ENCODE measurements around the gene GPR6. TPM values are rescaled to one million over a fixed set of nuclear protein-coding genes. Genes with fewer than 3 reads are reported as not detected.

The GPR6 gene
- total and polyA plus RNA-seq, 2 donors (not counting 3 experiments of a cell fraction or from before 2014, with no cell fraction given): not detected

DNA sequence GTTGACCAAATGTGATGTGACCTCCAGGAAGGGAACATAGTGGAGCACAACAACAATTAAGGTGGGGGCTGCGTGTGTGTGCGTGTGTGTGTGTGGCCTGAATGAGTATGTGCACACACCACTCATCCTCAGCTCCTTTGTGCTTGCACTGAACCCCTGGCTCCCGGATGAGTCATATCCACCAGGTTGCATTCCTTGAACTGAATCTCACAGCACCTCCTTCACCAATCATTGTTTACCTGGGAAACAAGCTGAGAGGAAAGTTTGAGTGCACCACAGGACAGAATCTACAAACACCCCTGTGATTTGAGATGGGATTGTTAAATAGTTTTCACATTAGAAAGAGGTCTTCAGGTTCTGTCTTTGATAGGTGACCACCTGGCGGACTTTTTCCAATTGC, 33.7 kb upstream of the GPR6 start:
- BruUV-seq (replicated peaks): no TSS peak
- no peak overlapping the region for H2AFZ ChIP-seq (ENCODE audit: low read depth, low read length)
- POLR2A ChIA-PET: no interaction called here
- no peak overlapping the region for H3K9ac ChIP-seq (replicated peaks; ENCODE audit: extremely low read depth, insufficient read depth, low read length)
- no peak for TF ChIP-seq JUN (IDR thresholded peaks at IDR 0.05; ENCODE audit: borderline replicate concordance, insufficient read depth, insufficient read length, low read depth)
- TF ChIP-seq MYC (IDR thresholded peaks at IDR 0.05; ENCODE audit: low read depth, low read length): no peak
- no peak for TF ChIP-seq FOS (IDR thresholded peaks at IDR 0.05; ENCODE audit: borderline replicate concordance, insufficient read depth, low read length)
- no peak for TF ChIP-seq GATA2 (IDR thresholded peaks at IDR 0.05; ENCODE audit: insufficient read depth, insufficient read length, low read depth, low read length)
- TF ChIP-seq CTCF (IDR thresholded peaks at IDR 0.05; ENCODE audit: extremely low read depth in 1 of 2, insufficient read depth in 1 of 2, low read depth in 1 of 2, low read length in 2 of 2): no peak
- no peak for TF ChIP-seq POLR2A (IDR thresholded peaks at IDR 0.05; ENCODE audit: low read depth, low read length)
- TF ChIP-seq POLR2AphosphoS5 (IDR thresholded peaks at IDR 0.05; ENCODE audit: insufficient read depth, low read depth, low read length): no peak
- TF ChIP-seq EZH2 (IDR thresholded peaks at IDR 0.05; ENCODE audit: borderline replicate concordance, low read depth, low read length, severe bottlenecking): no peak
- TF ChIP-seq MAX (IDR thresholded peaks at IDR 0.05; ENCODE audit: insufficient read depth, insufficient read length): no peak
- H4K20me1 ChIP-seq (replicated peaks; ENCODE audit: control insufficient read depth, extremely low read depth, insufficient read depth, low read length): no peaks in the 10 kb centered on the region
- H3K4me2 ChIP-seq (ENCODE audit: insufficient read depth, low read length): no peak overlapping the region
- H3K36me3 ChIP-seq (ENCODE audit: control insufficient read depth in 2 of 2, extremely low read depth in 1 of 2, insufficient read depth in 2 of 2, low read length in 2 of 2): no peaks in the 10 kb centered on the region
- dilution Hi-C loops (cut with MboI; ENCODE audit: extremely low pct_ligation_motif_present, low sequenced_read_pairs): no loop called here
- CTCF ChIA-PET: no interaction called here
- no peaks in the 10 kb centered on the region for H3K9me1 ChIP-seq (replicated peaks; ENCODE audit: control insufficient read depth, extremely low read depth, insufficient read depth, low read length)
- FAIRE-seq: no peak
- H3K4me1 ChIP-seq (ENCODE audit: control insufficient read depth, extremely low read depth, insufficient read depth, low read length): no peaks in the 10 kb centered on the region
- no peaks in the 10 kb centered on the region for H3K9me3 ChIP-seq (replicated peaks; ENCODE audit: control insufficient read depth, insufficient read depth, low read length)
- H3K4me3 ChIP-seq (replicated peaks in 1 of 3; ENCODE audit: insufficient read depth in 1 of 3, low read depth in 1 of 3, low read length in 3 of 3): no peak overlapping the region
- intact Hi-C loops (cut with micrococcal nuclease): no loop called here
- H3K27me3 ChIP-seq (ENCODE audit: control insufficient read depth in 2 of 2, insufficient read depth in 2 of 2, low read length in 2 of 2): peaks cover 2 to 5% of the 10 kb centered on the region in 2 experiments
- no peak for DNase-seq (ENCODE audit: low read depth, low spot score)
- no peak overlapping the region for H3K27ac ChIP-seq (ENCODE audit: insufficient read depth, low read depth, low read length)
- H3K79me2 ChIP-seq (ENCODE audit: control insufficient read depth, insufficient read depth, low read length): no peaks in the 10 kb centered on the region
